ENCODE results near the gene PAX5.

The PAX5 gene

GRCh38 chr9:37027582-37028419 lies 6.3 kb downstream of the PAX5 start (continued):
- TF ChIP-seq, protein P1, sequence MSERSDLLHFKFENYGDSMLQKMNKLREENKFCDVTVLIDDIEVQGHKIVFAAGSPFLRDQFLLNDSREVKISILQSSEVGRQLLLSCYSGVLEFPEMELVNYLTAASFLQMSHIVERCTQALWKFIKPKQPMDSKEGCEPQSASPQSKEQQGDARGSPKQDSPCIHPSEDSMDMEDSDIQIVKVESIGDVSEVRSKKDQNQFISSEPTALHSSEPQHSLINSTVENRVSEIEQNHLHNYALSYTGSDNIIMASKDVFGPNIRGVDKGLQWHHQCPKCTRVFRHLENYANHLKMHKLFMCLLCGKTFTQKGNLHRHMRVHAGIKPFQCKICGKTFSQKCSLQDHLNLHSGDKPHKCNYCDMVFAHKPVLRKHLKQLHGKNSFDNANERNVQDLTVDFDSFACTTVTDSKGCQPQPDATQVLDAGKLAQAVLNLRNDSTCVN (tag by site-specific recombination; optimal IDR thresholded peaks at IDR 0.05), result peak; percentile 63
- TF ChIP-seq, protein P2, sequence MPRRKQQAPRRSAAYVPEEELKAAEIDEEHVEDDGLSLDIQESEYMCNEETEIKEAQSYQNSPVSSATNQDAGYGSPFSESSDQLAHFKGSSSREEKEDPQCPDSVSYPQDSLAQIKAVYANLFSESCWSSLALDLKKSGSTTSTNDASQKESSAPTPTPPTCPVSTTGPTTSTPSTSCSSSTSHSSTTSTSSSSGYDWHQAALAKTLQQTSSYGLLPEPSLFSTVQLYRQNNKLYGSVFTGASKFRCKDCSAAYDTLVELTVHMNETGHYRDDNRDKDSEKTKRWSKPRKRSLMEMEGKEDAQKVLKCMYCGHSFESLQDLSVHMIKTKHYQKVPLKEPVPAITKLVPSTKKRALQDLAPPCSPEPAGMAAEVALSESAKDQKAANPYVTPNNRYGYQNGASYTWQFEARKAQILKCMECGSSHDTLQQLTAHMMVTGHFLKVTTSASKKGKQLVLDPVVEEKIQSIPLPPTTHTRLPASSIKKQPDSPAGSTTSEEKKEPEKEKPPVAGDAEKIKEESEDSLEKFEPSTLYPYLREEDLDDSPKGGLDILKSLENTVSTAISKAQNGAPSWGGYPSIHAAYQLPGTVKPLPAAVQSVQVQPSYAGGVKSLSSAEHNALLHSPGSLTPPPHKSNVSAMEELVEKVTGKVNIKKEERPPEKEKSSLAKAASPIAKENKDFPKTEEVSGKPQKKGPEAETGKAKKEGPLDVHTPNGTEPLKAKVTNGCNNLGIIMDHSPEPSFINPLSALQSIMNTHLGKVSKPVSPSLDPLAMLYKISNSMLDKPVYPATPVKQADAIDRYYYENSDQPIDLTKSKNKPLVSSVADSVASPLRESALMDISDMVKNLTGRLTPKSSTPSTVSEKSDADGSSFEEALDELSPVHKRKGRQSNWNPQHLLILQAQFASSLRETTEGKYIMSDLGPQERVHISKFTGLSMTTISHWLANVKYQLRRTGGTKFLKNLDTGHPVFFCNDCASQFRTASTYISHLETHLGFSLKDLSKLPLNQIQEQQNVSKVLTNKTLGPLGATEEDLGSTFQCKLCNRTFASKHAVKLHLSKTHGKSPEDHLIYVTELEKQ (tag by site-specific recombination; IDR thresholded peaks at IDR 0.05; ENCODE audit: borderline replicate concordance), result peak; percentile 52; the same call in 1 of the 2 replicates
- TF ChIP-seq SP3 (tag by site-specific recombination; IDR thresholded peaks at IDR 0.05) (peak; percentile 67), ZSCAN30 (tag by site-specific recombination; IDR thresholded peaks at IDR 0.05) (peak; percentile 82), HOXD13 (CRISPR knock-in tag; IDR thresholded peaks at IDR 0.05; ENCODE audit: borderline replicate concordance) (no peak), FEZF1 (tag by site-specific recombination; IDR thresholded peaks at IDR 0.05) (no peak), BCL6B (tag by site-specific recombination; IDR thresholded peaks at IDR 0.05) (no peak), KLF10 (tag by site-specific recombination; IDR thresholded peaks at IDR 0.05) (peak; percentile 73; the same call in 1 of the 2 replicates), HOXA7 (CRISPR knock-in tag; IDR thresholded peaks at IDR 0.05; ENCODE audit: borderline replicate concordance) (peak; percentile 43; the same call in 1 of the 2 replicates), EGR2 (tag by site-specific recombination; IDR thresholded peaks at IDR 0.05; ENCODE audit: low read depth) (peak; percentile 49), ZFHX2 (tag by site-specific recombination; conservative IDR thresholded peaks at IDR 0.05) (peak; percentile 68), IKZF3 (tag by site-specific recombination; IDR thresholded peaks at IDR 0.05) (no peak), ZNF114 (tag by site-specific recombination; IDR thresholded peaks at IDR 0.05) (no peak)

- POLR2A ChIA-PET, result interaction anchor here (0.6 to 2.2 kb wide), 5 partner anchors 53 to 303 kb away, joined by 3 to 11 read pairs (median 4); no protein-coding TSS in a partner anchor
- H3K27ac ChIP-seq (ENCODE audit: extremely low read depth, low read depth, low read length), result no peak overlapping the region
- H3K9me3 ChIP-seq (ENCODE audit: control insufficient read depth, insufficient read depth, low read depth, low read length), result no peaks in the 10 kb centered on the region
- H3K4me1 ChIP-seq (ENCODE audit: control insufficient read depth, insufficient read depth, low read length), result no peaks in the 10 kb centered on the region; the same call in 1 of the 2 replicates
- CTCF ChIA-PET, result interaction anchor here (0.6 to 1.0 kb wide), 3 partner anchors 31 to 288 kb away, joined by 3 to 4 read pairs (median 3); no protein-coding TSS in a partner anchor
- no peaks in the 10 kb centered on the region for H3K36me3 ChIP-seq (ENCODE audit: control insufficient read depth in 2 of 2, insufficient read depth in 1 of 2, low read length in 2 of 2)
- no peak for TF ChIP-seq ZNF16 (tag by site-specific recombination; IDR thresholded peaks at IDR 0.05; ENCODE audit: low read depth)
- TF ChIP-seq ZNF335 (tag by site-specific recombination; conservative IDR thresholded peaks at IDR 0.05), result peak; percentile 92
- peak; percentile 70 for TF ChIP-seq ZNF777 (tag by site-specific recombination; IDR thresholded peaks at IDR 0.05; ENCODE audit: borderline replicate concordance)
- peak; percentile 44; the same call in 1 of the 2 replicates for TF ChIP-seq ZBTB17 (tag by site-specific recombination; IDR thresholded peaks at IDR 0.05)
- TF ChIP-seq, protein P3, sequence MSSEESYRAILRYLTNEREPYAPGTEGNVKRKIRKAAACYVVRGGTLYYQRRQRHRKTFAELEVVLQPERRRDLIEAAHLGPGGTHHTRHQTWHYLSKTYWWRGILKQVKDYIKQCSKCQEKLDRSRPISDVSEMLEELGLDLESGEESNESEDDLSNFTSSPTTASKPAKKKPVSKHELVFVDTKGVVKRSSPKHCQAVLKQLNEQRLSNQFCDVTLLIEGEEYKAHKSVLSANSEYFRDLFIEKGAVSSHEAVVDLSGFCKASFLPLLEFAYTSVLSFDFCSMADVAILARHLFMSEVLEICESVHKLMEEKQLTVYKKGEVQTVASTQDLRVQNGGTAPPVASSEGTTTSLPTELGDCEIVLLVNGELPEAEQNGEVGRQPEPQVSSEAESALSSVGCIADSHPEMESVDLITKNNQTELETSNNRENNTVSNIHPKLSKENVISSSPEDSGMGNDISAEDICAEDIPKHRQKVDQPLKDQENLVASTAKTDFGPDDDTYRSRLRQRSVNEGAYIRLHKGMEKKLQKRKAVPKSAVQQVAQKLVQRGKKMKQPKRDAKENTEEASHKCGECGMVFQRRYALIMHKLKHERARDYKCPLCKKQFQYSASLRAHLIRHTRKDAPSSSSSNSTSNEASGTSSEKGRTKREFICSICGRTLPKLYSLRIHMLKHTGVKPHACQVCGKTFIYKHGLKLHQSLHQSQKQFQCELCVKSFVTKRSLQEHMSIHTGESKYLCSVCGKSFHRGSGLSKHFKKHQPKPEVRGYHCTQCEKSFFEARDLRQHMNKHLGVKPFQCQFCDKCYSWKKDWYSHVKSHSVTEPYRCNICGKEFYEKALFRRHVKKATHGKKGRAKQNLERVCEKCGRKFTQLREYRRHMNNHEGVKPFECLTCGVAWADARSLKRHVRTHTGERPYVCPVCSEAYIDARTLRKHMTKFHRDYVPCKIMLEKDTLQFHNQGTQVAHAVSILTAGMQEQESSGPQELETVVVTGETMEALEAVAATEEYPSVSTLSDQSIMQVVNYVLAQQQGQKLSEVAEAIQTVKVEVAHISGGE (tag by site-specific recombination; conservative IDR thresholded peaks at IDR 0.05; ENCODE audit: low read depth), result peak; percentile 50; the same call in 1 of the 2 replicates
- TF ChIP-seq, protein P1 (tag by site-specific recombination; optimal IDR thresholded peaks at IDR 0.05), result peak; percentile 84
- peak overlapping the region; percentile 39 for H3K4me3 ChIP-seq (ENCODE audit: low read depth, low read length)
Measured at GRCh38 chr9:37026931-37027581, 7.0 kb downstream of the PAX5 start.

Measured in HEK293 (cell line).